HG03135 (cell line): ENCODE results near the gene SPSB2.
"Not testable (repeated sequence)": the region's sequence is repeated elsewhere in the genome, so short reads cannot be mapped to it uniquely, and the experiment has no call there.

Source experiments
- ATAC-seq: cut with Tn5 transposase; IDR thresholded peaks from one replicate; pipeline ENCODE4 v1.9.1; 2021; ENCODE audit warnings: mild to moderate bottlenecking, moderate library complexity; ENCODE audit not compliant: unreplicated experiment

The SPSB2 gene

GRCh38 chr12:6872073-6873048 is 742 bp downstream of the SPSB2 start:
- peak; percentile 39 for ATAC-seq

GRCh38 chr12:6871052-6871957 is 1.8 kb downstream of the SPSB2 start:
- ATAC-seq: no peak

- ATAC-seq: not testable (repeated sequence)
These were observed 2.8 kb downstream of the SPSB2 start for GRCh38 chr12:6870304-6870703.

GRCh38 chr12:6869049-6870021 is 3.8 kb downstream of the SPSB2 start:
- ATAC-seq: no peak

- no peak for ATAC-seq
These were observed 4.7 kb downstream of the SPSB2 start for GRCh38 chr12:6868211-6869048.

GRCh38 chr12:6867413-6868210 is 5.5 kb downstream of the SPSB2 start, which contains the start of gene TPI1:
Gene TPI1, plus strand, starts transcription at chr12:6867531. Its CDS starts 36 bp downstream, at chr12:6867567.
- peak; percentile 63 for ATAC-seq

GRCh38 chr12:6866920-6867412 is 6.1 kb downstream of the SPSB2 start:
- no peak for ATAC-seq

- ATAC-seq: no peak
These were observed 6.8 kb downstream of the SPSB2 start for GRCh38 chr12:6866163-6866919.

GRCh38 chr12:6865307-6865706 is 7.8 kb downstream of the SPSB2 start:
- ATAC-seq: not testable (repeated sequence)

GRCh38 chr12:6863586-6864321 is 9.3 kb downstream of the SPSB2 start:
- no peak for ATAC-seq

GRCh38 chr12:6863033-6863432 is 10.1 kb downstream of the SPSB2 start:
- ATAC-seq: no peak

GRCh38 chr12:6861391-6861790 is 11.7 kb downstream of the SPSB2 start:
- no peak for ATAC-seq

- no peak for ATAC-seq
These were observed 12.2 kb downstream of the SPSB2 start for GRCh38 chr12:6860942-6861341.

GRCh38 chr12:6860116-6860515 is 13.0 kb downstream of the SPSB2 start:
- no peak for ATAC-seq

GRCh38 chr12:6858799-6859198 is 14.3 kb downstream of the SPSB2 start:
- ATAC-seq: no peak

GRCh38 chr12:6855322-6855721 is 17.8 kb downstream of the SPSB2 start:
- ATAC-seq: no peak

GRCh38 chr12:6854036-6854435 is 19.1 kb downstream of the SPSB2 start:
- no peak for ATAC-seq
